ENCODE measurements around the gene DBN1.

DBN1 gene

DNA sequence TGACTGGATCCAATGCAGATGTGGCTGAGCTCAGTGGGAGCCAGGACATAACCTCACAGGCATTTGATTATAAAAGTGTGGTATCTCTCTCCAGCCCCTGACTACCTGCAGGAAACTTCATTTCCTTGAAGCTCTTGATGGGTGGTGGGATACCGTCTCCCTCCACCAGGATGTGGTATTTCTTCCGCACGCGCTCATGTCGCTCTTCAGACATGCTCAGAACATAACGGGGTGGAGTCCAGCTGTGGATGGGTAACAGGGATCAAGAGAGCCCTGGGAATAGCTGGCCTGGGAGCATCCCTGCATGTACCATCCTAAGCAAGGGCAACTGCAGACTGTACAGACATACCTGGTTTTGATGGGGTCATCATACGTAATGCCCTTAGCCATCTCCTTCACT, 42.1 kb upstream of the DBN1 start:
- ChIA-PET POLR2A (ENCODE audit: low non-redundant PET) (no interaction called here), CTCF (interaction anchor here (0.6 to 2.4 kb wide), 4 partner anchors 9 to 17 kb away, joined by 3 to 21 read pairs (median 4); no protein-coding TSS in a partner anchor)
- TF ChIP-seq, protein P1, sequence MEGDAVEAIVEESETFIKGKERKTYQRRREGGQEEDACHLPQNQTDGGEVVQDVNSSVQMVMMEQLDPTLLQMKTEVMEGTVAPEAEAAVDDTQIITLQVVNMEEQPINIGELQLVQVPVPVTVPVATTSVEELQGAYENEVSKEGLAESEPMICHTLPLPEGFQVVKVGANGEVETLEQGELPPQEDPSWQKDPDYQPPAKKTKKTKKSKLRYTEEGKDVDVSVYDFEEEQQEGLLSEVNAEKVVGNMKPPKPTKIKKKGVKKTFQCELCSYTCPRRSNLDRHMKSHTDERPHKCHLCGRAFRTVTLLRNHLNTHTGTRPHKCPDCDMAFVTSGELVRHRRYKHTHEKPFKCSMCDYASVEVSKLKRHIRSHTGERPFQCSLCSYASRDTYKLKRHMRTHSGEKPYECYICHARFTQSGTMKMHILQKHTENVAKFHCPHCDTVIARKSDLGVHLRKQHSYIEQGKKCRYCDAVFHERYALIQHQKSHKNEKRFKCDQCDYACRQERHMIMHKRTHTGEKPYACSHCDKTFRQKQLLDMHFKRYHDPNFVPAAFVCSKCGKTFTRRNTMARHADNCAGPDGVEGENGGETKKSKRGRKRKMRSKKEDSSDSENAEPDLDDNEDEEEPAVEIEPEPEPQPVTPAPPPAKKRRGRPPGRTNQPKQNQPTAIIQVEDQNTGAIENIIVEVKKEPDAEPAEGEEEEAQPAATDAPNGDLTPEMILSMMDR (conservative IDR thresholded peaks at IDR 0.05; ENCODE audit: low read depth) = no peak
- H3K27ac ChIP-seq = peak overlapping the region; percentile 91; the same call in 1 of the 2 replicates
- DNase-seq (ENCODE audit: low spot score) = no peak

DNA sequence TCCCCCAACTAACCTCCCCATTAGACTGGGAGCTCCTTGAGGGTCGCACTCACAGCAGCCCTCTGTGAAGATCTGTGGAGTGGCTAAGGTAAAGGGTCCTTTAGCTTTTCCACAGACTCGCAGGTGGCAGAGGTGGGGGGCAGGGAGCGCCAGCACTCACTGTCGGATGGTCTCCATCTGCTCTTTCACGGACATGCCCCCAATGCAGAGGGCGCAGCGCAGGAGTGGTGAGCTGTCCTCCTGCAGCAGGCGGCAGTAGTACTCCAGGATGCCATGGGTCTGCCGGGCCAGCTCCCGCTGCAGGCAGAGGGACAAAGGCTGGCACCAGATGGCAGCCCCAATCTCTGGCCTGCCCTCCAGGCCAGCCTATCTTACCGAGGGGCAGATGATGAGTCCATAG, 41.1 kb upstream of the DBN1 start:
- H3K27ac ChIP-seq = peak overlapping the region; percentile 2; the same call in 1 of the 2 replicates
- POLR2A ChIA-PET (ENCODE audit: low non-redundant PET) = no interaction called here
- TF ChIP-seq, protein P1 (conservative IDR thresholded peaks at IDR 0.05; ENCODE audit: low read depth) = no peak
- CTCF ChIA-PET = interaction anchor here (1.0 kb wide), 1 partner anchor 13 kb away, joined by 8 read pairs; no protein-coding TSS in a partner anchor
- DNase-seq (ENCODE audit: low spot score) = no peak

DNA sequence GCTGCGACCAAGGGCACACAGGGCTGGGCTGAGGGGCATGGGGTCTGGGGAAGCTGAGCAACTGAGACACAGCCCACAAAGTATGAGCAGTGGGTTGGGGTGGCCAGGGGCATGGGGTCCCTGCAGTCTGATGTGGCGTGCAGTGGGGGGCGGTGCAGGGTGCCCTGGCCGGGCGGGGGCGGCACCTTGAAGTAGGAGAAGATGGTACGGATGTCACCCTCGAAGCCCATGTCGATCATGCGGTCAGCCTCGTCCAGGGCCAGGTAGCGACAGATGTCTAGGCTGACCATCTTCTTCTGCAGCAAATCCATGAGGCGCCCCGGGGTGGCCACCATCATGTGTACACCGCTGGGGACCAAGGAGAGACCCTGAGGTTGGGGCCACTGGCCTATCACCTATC, 40.1 kb upstream of the DBN1 start:
- POLR2A ChIA-PET (ENCODE audit: low non-redundant PET) = no interaction called here
- TF ChIP-seq, protein P1 (conservative IDR thresholded peaks at IDR 0.05; ENCODE audit: low read depth) = no peak
- H3K27ac ChIP-seq = peak overlapping the region; percentile 2; the same call in 1 of the 2 replicates
- no peak for DNase-seq (ENCODE audit: low spot score)
- CTCF ChIA-PET = interaction anchor here (0.6 kb wide), 1 partner anchor 57 kb away, joined by 5 read pairs; no protein-coding TSS in a partner anchor

DNA sequence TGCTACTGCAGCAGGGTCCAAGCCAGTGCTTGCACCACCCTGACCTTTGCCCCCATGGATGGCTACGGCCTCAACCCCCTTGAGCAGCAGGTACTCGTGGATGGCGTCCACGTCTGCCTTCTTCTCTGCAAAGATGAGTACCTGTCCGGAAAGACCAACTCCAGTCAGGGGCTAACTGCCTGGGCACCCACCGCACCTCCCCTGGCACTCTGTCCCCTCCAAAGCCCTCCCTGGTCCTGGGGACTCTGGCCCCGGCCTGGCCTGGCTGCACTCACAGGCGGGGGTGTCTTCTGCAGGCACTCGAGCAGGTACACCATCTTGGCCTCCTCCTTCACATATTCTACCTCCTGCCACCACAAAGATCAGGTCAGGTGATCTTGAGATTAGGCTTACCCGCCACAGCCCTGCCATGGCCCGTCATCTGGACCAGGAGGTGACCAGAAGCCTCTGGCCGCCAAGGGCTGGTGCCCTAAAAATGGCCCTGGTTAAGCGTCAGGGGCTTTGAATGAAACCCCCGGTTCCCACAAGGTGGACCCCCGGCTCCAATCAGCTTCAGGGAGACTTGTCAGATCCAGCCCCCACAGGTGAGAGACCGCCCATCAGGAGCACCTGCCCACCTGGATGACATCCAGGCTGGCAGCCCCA, 39.4 kb upstream of the DBN1 start:
- TF ChIP-seq, protein P1 (conservative IDR thresholded peaks at IDR 0.05; ENCODE audit: low read depth) = no peak
- H3K27ac ChIP-seq = no peak overlapping the region
- ChIA-PET POLR2A (ENCODE audit: low non-redundant PET) (no interaction called here), CTCF (no interaction called here)
- DNase-seq (ENCODE audit: low spot score) = no peak

DNA sequence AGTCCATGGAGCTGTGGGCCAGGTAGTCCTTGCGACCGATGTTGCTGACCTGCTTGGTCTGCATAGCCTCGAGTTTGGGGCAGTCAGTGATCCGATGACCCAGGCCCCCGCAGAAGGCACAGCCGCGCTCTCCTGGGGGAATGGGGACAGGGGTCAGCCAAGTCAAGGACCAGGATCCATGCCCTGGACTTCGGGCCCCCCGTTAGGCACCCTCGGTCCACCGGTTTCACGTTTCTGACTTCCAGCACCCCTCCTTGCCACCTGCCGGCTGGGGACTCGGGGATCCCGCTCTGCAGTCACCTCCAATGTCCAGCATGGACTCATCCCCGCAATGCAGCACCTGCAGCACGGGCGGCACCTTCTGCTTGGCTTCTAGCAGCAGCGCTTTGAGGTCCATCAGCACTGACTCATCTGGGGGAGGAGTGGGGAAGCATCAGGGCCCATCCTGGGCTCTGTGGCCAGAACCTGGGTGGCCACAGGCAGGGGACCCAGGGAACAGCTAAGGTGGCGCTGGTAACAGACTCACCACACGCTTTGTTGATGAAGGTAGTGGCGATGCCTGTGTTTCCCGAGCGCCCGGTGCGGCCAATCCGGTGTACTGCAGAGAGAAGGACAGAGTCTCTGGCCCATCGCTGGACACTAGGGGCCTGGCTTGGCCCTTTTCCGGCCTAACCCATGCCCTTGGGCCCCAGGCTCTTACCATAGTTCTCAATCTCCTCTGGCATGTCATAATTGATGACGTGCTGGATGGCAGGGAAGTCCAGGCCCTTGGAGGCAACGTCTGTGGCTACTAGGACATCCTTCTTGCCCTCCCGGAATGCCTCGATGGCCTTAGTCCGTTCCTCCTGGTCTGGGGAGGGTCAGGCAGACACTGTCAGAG, 38.6 kb upstream of the DBN1 start:
- TF ChIP-seq, protein P1 (conservative IDR thresholded peaks at IDR 0.05; ENCODE audit: low read depth) = no peak
- POLR2A ChIA-PET (ENCODE audit: low non-redundant PET) = no interaction called here
- CTCF ChIA-PET = interaction anchor here (2.5 kb wide), 1 partner anchor 11 kb away, joined by 13 read pairs; no protein-coding TSS in a partner anchor
- H3K27ac ChIP-seq = peak overlapping the region; percentile 33
- DNase-seq (ENCODE audit: low spot score) = no peak

DNA sequence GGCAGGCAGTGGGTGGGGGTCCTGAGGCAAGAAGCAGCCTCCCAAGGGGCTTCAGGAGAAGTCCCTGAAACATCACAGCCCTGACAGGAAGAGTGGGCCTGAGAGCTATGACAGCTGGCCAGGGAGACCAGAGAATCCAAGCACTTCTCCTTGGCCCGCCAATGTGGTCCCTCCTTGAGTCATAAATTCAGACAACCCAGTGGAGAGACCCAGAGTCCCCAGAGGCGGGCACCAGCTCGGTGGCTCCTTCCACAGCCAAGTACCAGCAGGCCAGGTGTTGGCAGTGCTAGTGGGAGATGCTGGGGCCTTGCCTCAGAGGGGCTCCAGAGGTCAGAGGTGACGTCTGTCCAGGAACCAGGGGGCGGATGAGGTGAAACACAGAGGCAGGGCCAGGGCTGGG, 37.7 kb upstream of the DBN1 start:
- TF ChIP-seq, protein P1 (conservative IDR thresholded peaks at IDR 0.05; ENCODE audit: low read depth) = no peak
- ChIA-PET POLR2A (ENCODE audit: low non-redundant PET) (no interaction called here), CTCF (interaction anchor here (0.6 to 2.5 kb wide), 2 partner anchors 10 to 50 kb away, joined by 3 to 13 read pairs; no protein-coding TSS in a partner anchor)
- H3K27ac ChIP-seq = peak overlapping the region; percentile 33
- DNase-seq (ENCODE audit: low spot score) = no peak

All from RWPE1 (cell line).